ENCODE results near the gene CASP10. TPM values are rescaled to one million over a fixed set of nuclear protein-coding genes. Genes with fewer than 3 reads are reported as not detected.
A peak's percentile ranks its signal among the peaks of the same experiment; 100 is the strongest.

Gene CASP10
- total and polyA plus RNA-seq, 2 of the 13 experiments (the other 11 are each of a cell fraction or from before 2014, with no cell fraction given): 22.2 to 23.8 TPM

GRCh38 chr2:201231781-201232466 lies 49.0 kb downstream of the CASP10 start (continued):
- TF ChIP-seq THRA (CRISPR knock-in tag; IDR thresholded peaks at IDR 0.05; ENCODE audit: borderline replicate concordance) (peak; percentile 73; the same call in 1 of the 2 replicates), ZNF556 (CRISPR knock-in tag; IDR thresholded peaks at IDR 0.05; ENCODE audit: borderline replicate concordance) (peak; percentile 56; the same call in 1 of the 2 replicates), FLYWCH1 (CRISPR knock-in tag; IDR thresholded peaks at IDR 0.05) (no peak), ZNF605 (CRISPR knock-in tag; IDR thresholded peaks at IDR 0.05) (peak; percentile 96), ZBTB39 (CRISPR knock-in tag; IDR thresholded peaks at IDR 0.05) (no peak), FOXM1 (CRISPR knock-in tag; IDR thresholded peaks at IDR 0.05) (no peak), NFIC (IDR thresholded peaks at IDR 0.05; ENCODE audit: low read length) (no peak), KAT8 (CRISPR knock-in tag; IDR thresholded peaks at IDR 0.05) (peak; percentile 99), U2AF2 (IDR thresholded peaks at IDR 0.05; ENCODE audit: low read depth, low read length) (no peak), ZNF274 (CRISPR knock-in tag; IDR thresholded peaks at IDR 0.05) (peak; percentile 87), KDM6A (CRISPR knock-in tag; IDR thresholded peaks at IDR 0.05; ENCODE audit: low read depth) (no peak), CBX1 (IDR thresholded peaks at IDR 0.05; ENCODE audit: low read depth) (peak; percentile 57), PRDM15 (CRISPR knock-in tag; IDR thresholded peaks at IDR 0.05) (peak; percentile 80), ZBTB46 (CRISPR knock-in tag; IDR thresholded peaks at IDR 0.05; ENCODE audit: borderline replicate concordance) (no peak), ARID3A (IDR thresholded peaks at IDR 0.05; ENCODE audit: low read depth, low read length) (peak; percentile 79), ZBTB7A (CRISPR knock-in tag; IDR thresholded peaks at IDR 0.05) (no peak), PCBP1 (IDR thresholded peaks at IDR 0.05; ENCODE audit: borderline replicate concordance, low read depth, low read length) (no peak), ONECUT2 (CRISPR knock-in tag; IDR thresholded peaks at IDR 0.05) (peak; percentile 51; the same call in 1 of the 2 replicates), PTBP1 (IDR thresholded peaks at IDR 0.05; ENCODE audit: low read depth, low read length, poor library complexity, severe bottlenecking) (no peak)

Measured in HepG2 (cell line).